Kidney glomerular epithelial cell (primary cell): Measurements from ENCODE around the gene WDR18.

Experiments used
- DNase-seq: peaks from one replicate; lab custom pipeline; 2025; lab: John Stamatoyannopoulos, UW

The WDR18 gene, protein sequence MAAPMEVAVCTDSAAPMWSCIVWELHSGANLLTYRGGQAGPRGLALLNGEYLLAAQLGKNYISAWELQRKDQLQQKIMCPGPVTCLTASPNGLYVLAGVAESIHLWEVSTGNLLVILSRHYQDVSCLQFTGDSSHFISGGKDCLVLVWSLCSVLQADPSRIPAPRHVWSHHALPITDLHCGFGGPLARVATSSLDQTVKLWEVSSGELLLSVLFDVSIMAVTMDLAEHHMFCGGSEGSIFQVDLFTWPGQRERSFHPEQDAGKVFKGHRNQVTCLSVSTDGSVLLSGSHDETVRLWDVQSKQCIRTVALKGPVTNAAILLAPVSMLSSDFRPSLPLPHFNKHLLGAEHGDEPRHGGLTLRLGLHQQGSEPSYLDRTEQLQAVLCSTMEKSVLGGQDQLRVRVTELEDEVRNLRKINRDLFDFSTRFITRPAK

DNA sequence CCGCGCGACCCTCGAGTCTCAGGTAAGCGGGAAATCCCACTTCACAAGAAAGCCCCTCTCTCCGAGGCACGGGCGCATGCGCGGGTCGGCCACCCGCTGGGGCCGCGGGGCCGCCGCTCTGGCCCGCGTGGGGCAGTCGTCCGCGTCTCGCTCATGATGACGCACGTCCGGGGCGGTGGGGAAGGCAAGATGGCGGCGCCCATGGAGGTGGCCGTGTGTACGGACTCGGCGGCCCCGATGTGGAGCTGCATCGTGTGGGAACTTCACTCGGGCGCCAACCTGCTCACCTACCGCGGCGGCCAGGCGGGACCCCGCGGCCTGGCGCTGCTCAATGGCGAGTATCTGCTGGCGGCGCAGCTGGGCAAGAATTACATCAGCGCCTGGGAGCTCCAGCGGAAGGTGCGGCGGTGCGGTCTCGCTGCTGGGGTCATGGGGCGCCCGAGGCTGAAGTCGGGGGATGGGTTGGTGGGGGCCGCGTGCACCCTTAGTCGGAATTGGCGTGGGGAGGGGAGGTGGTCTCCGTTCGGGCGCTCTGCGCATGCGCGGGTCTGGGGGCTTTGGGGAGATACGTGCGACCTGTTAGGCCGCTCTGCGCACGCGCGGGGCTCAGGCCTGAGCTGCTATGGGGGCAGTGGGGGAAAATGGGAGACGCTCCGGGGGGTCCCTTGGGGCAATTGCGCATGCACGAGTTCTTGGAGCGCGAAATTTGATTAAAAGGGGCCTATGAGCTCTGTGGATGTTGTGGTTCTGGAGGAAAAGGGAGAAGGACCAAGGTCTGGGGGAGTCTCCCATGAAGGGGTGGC lies at the start of gene WDR18:
Gene WDR18 (plus strand): TSS at position 181 of the 803 bp plus-strand sequence. CDS start 9 bp downstream, at position 190.
- peak; percentile 76 for DNase-seq

DNA sequence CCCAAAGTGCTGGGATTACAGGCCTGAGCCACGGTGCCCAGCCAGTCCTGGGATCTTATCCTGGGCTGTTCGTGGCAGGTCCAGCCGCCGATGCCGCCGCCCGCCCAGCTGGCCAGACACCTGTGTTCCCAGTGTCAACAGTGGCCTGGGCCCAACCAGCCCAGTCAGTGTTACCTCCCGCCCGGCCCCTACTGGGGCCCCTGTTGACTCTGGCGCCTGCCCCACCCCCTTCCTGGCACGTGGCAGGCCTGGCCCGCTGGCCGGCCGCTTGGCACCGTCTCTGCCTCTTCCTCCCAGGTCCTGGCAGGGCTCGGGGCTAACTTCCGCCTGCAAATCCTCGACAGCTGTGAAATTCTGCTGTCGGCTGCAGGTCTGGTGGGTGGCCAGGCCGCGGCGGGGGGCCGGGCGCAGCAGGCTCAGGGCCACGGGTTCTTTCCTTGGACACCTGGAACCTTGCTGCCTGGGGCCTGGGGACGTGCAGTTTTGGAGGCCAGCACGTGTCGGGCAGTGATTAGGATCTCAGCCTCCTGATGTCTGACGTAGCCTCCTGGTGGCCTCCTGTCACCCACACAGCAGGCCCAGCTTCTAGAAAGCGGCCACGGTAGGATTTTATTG lies 49.2 kb upstream of the WDR18 start:
- no peak for DNase-seq

DNA sequence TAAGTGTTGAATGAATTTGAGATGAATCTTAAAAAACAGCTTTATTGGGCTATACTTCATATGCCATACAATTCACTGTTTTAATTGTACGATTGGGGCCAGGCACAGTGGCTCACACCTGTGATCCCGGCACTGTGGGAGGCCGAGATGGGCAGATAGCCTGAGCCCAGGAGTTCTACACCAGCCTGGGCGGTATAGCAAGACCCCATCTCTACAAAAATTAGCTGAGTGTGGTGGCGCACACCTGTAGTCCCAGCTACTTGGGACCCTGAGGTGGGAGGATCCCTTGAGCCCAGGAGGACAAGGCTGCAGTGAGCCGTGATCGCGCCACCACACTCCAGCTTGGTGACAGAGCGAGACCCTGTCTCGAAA lies 48.0 kb upstream of the WDR18 start:
- no peak for DNase-seq

DNA sequence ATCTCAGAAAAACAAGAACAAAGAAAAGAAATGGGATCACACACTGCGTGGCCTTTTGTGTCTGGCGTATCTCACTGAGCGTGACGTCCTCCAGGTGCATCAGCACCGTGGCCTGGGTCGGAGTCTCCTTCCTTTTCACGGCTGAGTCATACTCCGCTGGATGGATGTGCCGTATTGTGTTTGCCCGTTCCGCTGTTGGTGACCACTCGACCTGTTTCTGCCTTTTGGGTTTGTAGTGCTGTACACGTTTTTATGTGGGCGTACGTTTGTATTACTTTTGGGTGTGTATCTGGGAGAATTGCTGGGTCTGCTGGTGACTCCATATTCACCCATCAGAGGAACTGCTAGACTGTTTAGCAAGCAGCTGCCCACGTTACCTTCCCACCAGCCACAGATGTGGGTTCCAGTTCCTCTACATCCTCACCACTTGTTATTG lies 46.9 kb upstream of the WDR18 start:
- no peak for DNase-seq

DNA sequence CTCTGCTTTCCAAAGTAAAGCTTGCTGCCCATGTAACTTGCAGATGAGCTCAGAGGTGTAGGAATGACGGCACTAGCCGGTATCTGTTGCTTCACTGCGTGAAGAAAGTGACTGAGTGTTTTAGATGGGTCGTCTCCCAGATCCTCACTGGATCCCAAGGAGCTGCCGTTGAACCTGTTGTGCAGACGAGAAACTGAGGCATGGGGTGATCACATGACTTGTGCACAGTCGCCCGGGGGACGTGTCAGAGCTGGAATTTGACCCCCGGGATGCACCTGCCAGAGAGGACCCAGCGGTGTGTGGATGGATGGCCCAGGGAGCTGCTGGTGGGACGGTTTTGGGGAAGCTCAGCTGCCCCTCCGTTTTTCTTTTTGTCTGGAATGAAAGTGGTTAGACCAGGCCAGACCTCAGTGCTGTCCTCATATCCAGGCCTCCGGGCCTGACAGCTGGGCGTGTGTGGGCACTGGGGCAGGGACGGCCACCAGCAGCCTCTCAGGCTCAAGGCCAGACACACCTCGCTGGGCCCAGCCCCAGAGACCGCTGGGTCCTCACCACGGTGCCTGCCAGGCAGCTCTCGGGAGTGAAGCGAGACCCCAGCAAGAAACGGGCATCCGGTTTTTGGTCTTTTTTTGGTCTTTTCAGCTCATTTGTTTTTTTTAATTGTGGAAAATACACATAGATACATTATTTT lies 45.8 kb upstream of the WDR18 start:
- no peak for DNase-seq

DNA sequence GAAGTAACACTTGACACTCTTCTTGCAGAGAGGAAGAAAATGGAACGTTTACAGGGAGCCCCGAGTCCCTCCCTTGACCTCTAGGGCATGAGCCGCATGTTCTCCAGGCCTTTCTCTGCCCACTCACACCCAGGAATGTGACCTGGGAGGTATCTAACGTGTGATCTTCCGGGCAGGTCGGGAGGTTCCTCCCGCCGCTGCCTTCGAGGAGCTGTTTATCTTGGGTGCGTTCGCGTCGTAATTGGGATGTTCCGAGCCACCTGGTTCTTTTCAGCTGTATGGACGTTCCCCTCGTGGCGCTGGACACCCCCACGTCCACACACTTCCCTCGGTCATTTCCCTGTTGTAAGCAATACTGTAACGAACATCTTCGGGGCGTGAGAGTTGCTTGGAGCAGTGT lies 44.7 kb upstream of the WDR18 start:
- DNase-seq = no peak

DNA sequence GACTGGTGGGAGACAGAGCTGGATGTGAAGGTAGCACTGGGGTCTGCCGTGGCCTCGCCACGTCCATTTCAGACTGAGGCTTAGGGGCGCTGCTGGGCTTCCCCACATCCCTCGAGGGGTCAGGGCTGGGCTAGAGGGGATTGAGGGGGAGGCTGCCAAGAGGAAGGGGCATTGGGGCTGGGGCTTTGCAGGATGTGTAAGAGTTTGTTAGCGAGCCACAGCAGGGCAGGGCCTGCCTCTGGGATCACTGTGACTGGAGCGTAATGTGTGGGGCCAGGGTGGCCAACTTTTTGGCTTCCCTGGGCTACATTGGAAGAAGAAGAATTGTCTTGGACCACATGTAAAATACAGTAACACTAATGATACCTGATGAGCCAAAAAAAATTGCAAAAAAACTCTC lies 44.2 kb upstream of the WDR18 start:
- no peak for DNase-seq

DNA sequence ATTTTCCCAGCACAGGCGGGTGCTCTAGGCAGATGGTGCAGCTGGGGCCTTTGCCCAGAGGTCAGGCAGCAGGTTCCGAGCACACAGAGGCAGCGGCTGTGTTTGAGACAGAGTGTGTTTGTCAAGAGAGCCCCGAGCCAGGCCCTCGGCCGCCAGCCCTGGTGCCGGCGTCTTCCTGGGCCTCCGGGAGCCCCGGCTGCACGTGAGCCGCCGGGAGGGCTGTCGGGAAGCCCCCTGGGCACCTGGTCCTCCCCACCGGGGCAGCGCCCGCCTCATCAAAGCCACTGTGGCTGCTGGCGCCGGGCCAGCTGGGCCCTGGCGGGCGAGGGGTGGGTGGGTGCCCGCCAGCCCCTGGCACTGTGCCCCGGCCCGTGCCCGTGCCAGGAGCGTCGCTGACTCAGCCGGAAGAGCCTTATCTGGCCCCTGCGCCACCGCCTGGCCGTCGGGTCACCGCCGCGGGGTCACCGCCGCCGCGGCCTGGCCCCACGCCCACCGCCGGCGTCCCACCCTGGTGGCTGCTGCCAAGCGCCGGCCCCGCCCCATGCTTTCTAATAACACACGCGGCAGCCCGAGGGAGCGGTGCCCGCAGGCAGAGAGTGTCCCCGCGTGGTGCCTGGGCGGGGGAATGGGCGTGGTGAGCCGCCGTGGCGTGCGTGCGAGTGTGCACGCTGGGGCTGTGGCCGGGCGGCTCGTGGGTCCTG lies 43.4 kb upstream of the WDR18 start:
- no peak for DNase-seq

DNA sequence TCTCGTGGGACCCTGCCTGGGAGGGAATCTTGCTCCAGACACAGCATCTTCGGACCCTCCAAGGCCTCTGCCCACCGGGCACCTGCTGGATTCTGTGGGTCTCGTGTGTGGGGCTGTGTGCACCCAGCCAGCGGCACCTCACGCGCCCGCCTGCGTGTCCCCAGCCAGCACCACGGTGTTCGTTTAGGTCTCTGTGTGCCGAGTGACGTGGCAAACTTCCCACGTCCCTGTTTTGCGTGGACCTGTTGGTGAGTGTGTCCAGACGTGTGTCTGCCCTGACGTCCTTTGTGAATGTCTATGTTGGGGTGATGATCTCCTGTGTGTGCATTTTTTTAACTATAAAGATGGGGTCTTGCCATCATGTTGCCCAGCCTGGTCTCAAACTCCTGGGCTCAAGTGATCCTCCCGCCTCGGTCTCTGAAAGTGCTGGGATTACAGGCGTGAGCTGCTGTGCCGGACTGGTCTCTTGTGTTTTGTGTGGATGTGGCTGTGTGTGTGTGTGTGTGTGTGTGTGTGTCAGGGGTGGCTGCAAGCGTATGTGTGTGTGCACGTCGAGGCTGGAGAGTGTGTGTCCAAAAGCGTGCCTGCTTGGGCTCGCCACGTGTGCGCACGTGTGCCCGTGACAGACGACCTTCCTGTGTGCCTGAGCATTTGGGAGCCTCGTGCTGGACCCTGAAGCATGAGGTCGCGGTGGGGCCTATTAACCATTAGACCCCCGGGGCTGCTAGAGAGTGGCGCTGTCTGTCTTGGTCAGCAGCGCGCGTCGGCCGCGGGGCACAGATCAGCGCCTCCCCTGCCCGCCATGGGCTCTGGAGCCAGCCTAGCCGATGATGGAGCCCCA lies 42.6 kb upstream of the WDR18 start:
- DNase-seq = no peak

DNA sequence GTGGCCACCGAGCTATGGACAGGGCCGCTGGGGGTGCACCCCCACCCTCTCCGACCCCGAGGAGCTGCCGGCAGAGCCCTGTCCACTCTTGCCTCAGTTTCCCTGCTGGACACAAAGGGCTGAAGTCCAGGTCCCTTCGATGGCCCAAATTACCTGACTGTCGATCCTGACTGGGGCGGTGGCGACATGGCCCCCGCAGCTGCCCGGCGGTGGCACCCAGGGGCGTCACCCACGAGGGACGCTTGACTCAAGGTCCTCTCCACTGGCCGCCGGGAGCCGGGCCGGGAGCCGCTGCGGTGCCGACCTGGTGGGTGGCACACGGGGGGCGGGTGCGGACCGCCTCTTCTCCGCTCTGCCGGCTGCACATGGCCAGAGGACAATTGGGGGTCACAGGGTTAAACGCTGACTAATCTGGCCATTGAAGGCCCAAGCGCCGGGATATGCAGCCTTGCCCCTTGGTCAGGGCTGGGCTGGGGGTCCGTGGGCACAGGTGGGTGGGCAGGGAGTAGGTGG lies 42.0 kb upstream of the WDR18 start:
- no peak for DNase-seq

DNA sequence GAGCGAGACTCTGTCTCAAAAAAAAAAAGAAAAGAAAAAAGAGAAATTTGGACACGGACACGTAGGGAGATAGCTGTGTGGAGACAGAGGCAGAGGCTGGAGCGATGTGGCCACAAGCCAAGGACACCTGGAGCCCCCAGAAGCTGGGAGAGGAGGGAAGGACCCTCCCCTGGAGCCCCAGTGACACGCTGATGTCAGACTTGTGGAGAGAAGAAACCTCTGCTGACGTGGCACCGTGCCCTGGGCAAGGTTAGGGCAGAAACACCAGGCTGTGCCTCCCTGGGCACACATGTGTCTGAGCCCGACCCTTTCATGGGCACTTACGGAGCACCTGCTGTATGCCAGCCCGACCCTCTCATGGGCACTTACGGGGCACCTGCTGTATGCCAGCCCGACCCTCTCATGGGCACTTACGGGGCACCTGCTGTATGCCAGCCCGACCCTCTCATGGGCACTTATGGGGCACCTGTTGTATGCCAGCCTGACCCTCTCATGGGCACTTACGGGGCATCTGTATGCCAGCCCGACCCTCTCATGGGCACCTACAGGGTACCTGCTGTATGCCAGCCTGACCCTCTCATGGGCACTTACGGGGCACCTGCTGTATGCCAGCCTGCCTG lies 40.5 kb upstream of the WDR18 start:
- no peak for DNase-seq

DNA sequence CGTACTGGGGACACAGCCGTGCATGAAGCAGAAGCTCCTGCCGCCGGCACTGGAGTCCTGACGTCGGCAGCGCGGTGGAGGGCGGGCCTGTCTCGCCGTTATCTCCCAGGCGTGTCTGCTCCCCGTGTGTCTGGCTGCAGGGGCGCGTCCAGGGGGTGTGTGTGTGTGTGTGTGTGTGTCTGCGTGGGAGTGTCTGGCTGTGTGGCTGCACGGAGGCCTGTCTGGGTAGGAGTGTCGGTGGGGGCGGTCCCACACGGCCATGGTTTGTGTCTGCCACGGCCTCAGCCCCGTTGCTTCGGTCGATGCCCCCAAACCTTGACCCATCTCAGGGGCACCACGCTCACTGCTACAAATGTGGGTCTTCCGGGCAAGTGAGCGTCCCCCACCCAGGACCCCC lies 40.0 kb upstream of the WDR18 start:
- DNase-seq = peak; percentile 70

DNA sequence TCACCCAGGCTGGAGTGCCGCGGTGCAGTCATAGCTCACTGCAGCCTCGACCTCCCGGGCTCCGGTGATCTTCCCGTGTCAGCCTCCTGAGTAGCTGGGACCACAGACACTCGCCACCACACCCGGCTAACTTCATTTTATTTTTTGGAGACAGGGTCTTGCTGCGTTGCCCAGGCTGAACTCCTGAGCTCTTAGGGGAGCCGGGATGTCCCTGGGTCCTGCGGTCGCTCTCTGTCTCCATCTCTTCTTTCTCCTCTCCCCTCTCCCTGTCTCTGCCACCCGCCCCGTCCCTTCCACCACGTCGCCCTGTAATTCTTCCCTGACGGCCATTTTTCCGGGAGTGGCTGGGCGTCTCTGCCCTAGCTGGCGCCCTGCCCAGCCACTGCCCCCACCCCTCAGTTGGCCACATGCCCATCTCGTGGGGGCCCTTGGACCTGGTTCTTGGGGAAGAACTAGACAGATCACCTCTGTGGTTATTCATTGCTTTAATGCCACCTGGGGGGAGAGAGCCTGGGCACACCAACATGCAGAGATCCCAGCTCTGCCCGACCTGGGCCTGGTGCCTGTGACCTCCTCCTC lies 39.4 kb upstream of the WDR18 start:
- DNase-seq = no peak

DNA sequence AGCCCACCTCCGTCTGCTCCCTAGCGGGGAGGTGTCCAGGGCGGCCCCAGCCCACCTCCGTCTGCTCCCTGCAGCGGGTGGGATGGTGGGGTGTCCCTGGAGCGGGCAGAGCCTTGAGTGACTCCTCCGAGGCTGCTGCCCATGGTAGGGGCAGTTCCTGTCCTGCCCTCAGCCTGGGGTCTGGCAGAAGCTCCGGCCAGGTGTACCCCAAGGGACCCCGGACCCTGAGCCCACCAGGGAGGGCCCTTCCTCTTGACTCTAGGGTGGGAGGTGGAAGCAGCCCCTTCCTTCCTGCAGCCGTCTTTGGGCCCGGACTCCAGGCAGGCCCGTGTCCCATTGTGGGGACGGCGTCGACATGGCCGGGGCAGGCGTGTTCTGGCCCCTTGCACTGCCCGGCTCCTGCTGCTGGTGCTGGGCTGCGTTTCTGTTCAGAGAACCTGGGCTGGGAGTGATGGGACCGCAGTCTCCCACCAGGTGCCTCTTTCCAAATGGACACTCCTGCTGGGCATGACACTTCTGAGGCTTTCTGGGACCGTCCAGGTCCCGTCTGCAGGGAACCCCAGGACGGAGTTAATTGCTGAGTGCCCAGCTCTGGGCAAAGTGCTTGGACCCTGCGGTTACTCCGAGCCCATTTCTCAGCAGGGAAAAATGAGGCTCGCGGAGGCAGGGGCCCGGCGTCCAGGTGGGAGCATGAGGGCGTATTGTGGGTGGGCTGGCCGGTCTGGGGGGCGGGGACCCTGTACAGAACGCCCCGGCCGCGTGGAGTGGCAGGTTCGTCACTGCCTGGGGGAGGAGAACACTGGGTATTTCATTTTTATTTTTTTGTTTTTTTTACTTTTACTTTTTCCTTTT lies 38.5 kb upstream of the WDR18 start:
- no peak for DNase-seq

DNA sequence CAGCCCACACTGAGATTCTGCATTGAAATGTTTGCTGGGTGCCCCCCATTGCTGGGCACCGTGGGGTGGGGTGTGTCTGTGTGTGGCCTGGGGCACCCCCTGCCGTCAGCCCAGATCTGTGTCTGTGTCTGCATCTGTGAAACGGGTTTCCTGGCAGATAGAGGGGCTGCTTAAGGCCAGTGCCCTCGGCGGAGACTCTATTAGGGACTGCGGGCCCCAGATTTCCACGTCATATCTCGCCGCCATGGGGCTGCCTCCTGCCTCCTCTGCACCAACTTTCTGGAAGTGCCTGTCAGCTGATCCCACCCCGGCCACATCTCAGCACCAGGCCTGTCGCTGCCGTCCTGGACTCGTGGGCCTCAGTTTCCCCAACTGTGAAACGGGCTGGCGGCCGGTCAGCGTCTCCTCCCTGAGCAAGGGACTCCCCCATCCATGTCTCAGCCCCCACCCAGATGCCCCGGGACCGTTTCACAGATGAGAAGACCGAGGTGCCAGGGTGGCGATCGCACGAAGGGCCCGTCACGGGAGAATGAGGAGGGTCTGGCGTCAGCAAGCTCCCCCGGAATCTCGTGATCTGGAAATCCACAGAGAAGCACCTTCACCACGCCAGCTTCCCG lies 36.9 kb upstream of the WDR18 start:
- no peak for DNase-seq

DNA sequence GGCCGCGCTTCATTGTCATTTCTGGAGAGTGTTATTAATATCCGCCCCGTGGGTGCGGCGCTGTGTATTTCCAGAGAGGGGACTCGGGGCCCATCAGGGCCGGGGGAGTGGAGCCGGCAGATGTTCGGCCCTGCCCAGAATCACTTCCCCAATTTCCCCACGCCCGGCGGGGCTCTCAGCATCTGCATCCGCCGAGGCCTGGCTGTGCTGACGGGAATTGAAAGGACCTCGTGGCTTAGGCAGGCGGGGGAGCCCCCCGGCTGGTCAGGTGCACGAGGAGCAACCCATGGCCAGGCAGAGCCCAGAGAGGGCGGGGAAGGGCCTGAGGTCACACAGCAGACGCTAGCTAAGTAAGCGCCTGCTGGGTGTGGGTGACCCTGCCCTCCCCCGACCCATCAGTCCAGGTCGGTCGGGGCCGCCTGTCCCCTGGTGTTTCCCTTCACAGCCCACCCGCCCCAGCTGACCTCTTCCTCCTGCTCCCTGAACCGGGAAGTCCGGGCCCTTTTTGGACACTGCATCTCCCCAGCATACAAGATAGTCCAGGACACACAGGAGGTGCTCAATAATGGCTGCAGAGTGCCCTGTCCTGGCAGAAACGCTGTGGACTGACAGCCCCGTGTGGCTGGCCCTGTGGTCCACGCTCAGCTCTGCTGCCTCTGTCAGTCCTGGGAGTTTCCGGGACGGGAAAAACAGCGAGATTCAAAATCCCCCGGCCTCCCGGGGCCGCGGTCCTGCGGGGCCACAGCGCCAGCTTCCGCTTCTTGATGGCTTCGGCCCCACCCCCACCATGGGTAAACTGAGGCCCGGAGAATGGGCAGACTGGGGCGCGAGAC lies 36.2 kb upstream of the WDR18 start:
- DNase-seq = no peak

DNA sequence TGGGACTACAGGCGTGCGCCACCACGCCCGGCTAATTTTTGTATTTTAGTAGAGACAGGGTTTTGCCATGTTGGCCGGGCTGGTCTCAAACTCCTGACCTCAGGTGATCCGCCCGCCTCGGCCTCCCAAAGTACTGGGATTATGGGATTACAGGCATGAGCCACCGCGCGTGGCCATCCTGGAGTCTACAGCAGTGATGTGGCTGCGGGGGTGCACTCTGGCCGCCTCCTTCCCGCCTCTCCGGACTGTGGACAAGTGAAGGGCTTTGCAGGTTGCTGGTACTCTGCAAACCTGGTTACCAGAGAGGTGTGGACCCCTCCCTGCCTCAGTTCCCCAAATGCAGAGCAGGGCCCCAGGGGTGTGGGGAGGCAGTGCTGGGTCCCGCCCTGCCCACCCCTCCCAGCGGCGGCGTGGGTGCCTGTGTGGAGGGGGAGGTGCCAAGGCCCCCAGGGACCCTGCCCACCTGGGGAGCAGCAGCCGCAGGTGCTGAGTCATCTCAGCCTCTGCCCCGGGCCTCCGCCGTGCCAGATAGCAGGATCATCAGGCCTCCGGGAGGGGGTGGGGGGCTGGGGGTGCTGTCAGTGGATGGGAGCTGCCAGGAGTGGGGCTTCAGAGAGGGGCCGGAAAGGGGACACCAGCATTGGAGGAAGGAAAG lies 35.2 kb upstream of the WDR18 start:
- DNase-seq = no peak
